Thyroid gland (tissue), 4 donors: ENCODE measurements around the gene TREH. TPM values are rescaled to one million over a fixed set of nuclear protein-coding genes. Genes with fewer than 3 reads are reported as not detected.

ENCODE experiments used
- DNase-seq, 2 donors: peaks; one replicate each; pipeline ENCODE4 v3.0.0-alpha.2; 2019
- H3K27ac ChIP-seq, 3 donors: fragments of 200-600 bp; sonication (generic); 1 replicate in 2 of 3; 2 replicates in 1 of 3; pipeline ENCODE4 v1.5.1; 2016 to 2019; ENCODE audit warnings: mild to moderate bottlenecking in 1 of 3, moderate library complexity in 1 of 3
- H3K27me3 ChIP-seq: fragments of 200-600 bp; sonication (generic); one replicate; pipeline ENCODE4 v1.5.1; 2019
- H3K36me3 ChIP-seq, 2 donors: fragments of 200-600 bp; sonication (generic); one replicate each; pipeline ENCODE4 v1.5.1; 2016 to 2019
- H3K4me1 ChIP-seq, 2 donors: fragments of 200-600 bp; sonication (generic); one replicate each; pipeline ENCODE4 v1.5.1; 2017 to 2019
- H3K4me3 ChIP-seq, 3 donors: fragments of 200-600 bp; sonication (generic); replicated peaks in 1 of 3; 1 replicate in 2 of 3; 2 replicates in 1 of 3; pipeline ENCODE4 v1.5.1; 2016; ENCODE audit warnings: mild to moderate bottlenecking in 1 of 3
- H3K9me3 ChIP-seq: fragments of 200-600 bp; sonication (generic); one replicate; pipeline ENCODE4 v1.5.1; 2017
- POLR2A ChIP-seq, 2 donors: fragments of 450-650 bp; IDR thresholded peaks; one replicate each; pipeline ENCODE4 v1.6.1; 2017; ENCODE audit warnings: antibody characterized with exemption in 2 of 2, mild to moderate bottlenecking in 2 of 2, moderate library complexity in 1 of 2
- WGBS, 2 donors: methylation state at CpG; one replicate each; pipeline ENCODE4 v1.1.5; 2017; 5-methylcytosine and 5-hydroxymethylcytosine counted together
- intact Hi-C: fragments of 100-400 bp; cut with DNase I; formaldehyde crosslinking; loops from one replicate; pipeline ENCODE4 v1.15.1; 2023
- total RNA-seq, 4 donors: library from RNA; depleted of rRNA; stranded (reverse); fragments of >200 nt; gene quantifications; one replicate each; pipeline ENCODE4 v1.2.3, GENCODE V29; 2016
- TF ChIP-seq, protein P1 (sequence below), 6 experiments: fragments of 200-600 bp in 3 of 6; fragments of 450-650 bp in 3 of 6; sonication (generic) in 3 of 6; IDR thresholded peaks; one replicate each; pipeline ENCODE4 v1.5.1; 2016 to 2019; ENCODE audit warnings: antibody characterized with exemption in 6 of 6, mild to moderate bottlenecking in 2 of 6, inconsistent platforms in 1 of 6, moderate library complexity in 1 of 6

The TREH gene
- total RNA-seq, 4 donors from 2014 or later: not detected

DNA sequence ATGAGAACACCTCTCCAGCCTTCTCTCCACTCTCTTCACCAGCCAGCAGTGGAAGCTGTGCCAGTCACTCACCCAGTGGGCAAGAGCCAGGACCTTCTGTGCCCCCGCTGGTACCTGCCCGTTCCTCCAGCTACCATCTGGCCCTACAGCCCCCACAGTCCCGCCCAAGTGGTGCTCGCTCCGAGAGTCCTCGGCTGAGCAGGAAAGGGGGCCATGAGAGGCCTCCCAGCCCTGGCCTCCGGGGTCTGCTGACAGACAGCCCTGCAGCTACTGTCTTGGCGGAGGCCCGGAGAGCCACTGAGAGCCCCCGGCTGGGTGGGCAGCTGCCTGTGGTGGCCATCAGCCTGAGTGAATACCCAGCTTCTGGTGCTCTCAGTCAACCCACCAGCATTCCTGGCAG lies 51.9 kb downstream of the TREH start:
- Histone ChIP-seq H3K4me1 (peaks cover 19 to 36% of the 10 kb centered on the region in 2 donors), H3K36me3 (peaks cover 25 to 29% of the 10 kb centered on the region in 2 donors)

GRCh38 chr11:118625976-118626375 lies 53.5 kb downstream of the TREH start:
- DNase-seq: no peak
- H3K27ac ChIP-seq: no peak overlapping the region
- no peak for TF ChIP-seq POLR2A (IDR thresholded peaks at IDR 0.05)
- TF ChIP-seq, protein P1, sequence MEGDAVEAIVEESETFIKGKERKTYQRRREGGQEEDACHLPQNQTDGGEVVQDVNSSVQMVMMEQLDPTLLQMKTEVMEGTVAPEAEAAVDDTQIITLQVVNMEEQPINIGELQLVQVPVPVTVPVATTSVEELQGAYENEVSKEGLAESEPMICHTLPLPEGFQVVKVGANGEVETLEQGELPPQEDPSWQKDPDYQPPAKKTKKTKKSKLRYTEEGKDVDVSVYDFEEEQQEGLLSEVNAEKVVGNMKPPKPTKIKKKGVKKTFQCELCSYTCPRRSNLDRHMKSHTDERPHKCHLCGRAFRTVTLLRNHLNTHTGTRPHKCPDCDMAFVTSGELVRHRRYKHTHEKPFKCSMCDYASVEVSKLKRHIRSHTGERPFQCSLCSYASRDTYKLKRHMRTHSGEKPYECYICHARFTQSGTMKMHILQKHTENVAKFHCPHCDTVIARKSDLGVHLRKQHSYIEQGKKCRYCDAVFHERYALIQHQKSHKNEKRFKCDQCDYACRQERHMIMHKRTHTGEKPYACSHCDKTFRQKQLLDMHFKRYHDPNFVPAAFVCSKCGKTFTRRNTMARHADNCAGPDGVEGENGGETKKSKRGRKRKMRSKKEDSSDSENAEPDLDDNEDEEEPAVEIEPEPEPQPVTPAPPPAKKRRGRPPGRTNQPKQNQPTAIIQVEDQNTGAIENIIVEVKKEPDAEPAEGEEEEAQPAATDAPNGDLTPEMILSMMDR (IDR thresholded peaks at IDR 0.05): no peak
- peaks cover 31 to 50% of the 10 kb centered on the region in 2 donors for H3K4me1 ChIP-seq
- no peak overlapping the region for H3K4me3 ChIP-seq
- WGBS, 2 donors: 89 to 94% methylated on average over 2 of the region's 2 CpGs
- H3K36me3 ChIP-seq: peaks cover 12 to 21% of the 10 kb centered on the region in 2 donors
- H3K27me3 ChIP-seq: no peaks in the 10 kb centered on the region
- intact Hi-C loops: no loop called here
- H3K9me3 ChIP-seq: no peaks in the 10 kb centered on the region

More for the DNA sequence above, 51.9 kb downstream of the TREH start:
- H3K9me3 ChIP-seq: no peaks in the 10 kb centered on the region
- intact Hi-C loops: no loop called here
- H3K4me3 ChIP-seq: no peak overlapping the region
- TF ChIP-seq, protein P1 (IDR thresholded peaks at IDR 0.05): no peak
- no peak for TF ChIP-seq POLR2A (IDR thresholded peaks at IDR 0.05)
- 94 to 100% methylated on average over 1 to 6 of the region's 10 CpGs for WGBS, 2 donors
- no peak for DNase-seq
- H3K27me3 ChIP-seq: no peaks in the 10 kb centered on the region
- no peak overlapping the region for H3K27ac ChIP-seq

DNA sequence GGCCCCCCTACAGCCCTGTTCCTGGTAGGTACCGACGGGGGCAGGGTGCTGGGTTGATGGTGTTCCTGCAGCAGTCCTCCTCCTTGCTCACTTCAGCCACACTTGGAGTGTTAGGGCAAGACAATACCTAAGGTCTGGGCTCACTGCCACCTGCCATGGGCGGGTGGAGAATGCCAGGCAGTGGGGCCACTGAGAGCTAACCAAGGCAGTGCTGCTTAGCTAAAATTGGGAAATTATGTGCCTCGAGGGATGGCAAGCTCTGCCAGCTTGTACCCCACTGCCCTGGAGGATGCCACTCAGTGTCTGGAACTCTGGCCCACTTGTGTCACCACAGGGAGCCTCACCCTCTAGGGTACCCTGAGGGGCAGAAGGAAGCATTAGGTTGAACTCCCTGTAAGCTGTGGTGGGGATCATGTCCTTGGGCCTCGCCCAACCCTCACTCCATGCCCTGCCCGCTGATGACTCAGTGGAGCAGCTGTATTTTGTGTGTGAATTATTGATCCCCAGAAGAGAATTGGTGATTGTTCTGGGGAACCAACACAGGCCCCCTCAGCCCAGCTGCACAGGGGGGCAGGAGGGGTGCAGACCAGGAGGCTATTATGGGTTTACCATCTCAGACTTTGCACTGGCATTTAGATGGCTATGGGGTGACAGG lies 54.3 kb downstream of the TREH start:
- Histone ChIP-seq H3K4me1 (peaks cover 38 to 58% of the 10 kb centered on the region in 2 donors), H3K9me3 (no peaks in the 10 kb centered on the region), H3K27ac (peak overlapping the region; percentile 27 to 94 (median 36)), H3K36me3 (peaks cover 12 to 21% of the 10 kb centered on the region in 2 donors), H3K4me3 (no peak overlapping the region), H3K27me3 (no peaks in the 10 kb centered on the region)
- TF ChIP-seq, protein P1 (IDR thresholded peaks at IDR 0.05): no peak
- TF ChIP-seq POLR2A (IDR thresholded peaks at IDR 0.05): no peak
- intact Hi-C loops: no loop called here
- WGBS, 2 donors: 44 to 81% methylated on average over 4 of the region's 6 CpGs
- DNase-seq: peak; percentile 88 to 90

DNA sequence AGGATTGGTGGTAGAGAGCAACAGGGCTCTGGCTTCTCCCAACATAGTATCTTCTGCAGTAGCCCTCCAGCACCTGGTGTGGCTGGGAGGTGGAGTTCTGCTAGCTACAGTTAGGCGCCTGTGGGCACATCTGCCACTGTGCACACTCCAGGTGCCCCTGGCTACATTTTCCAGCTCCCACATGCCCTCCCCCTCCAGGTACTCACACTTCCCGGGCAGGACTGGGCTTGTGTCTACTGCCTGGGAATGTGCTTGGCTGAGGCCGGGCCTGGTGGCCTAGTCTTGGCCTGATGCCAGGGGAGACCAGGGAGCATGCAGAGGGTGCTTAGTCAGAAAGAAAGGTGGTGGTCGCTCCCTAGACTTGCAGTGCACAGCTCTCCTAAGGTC lies 56.2 kb downstream of the TREH start:
- peak; percentile 75 to 85 for DNase-seq
- peaks cover 12 to 16% of the 10 kb centered on the region in 2 donors for H3K36me3 ChIP-seq
- 40 to 41% methylated on average over 3 to 4 of the region's 4 CpGs for WGBS, 2 donors
- no peak for TF ChIP-seq POLR2A (IDR thresholded peaks at IDR 0.05)
- TF ChIP-seq, protein P1 (IDR thresholded peaks at IDR 0.05): no peak
- H3K4me3 ChIP-seq: no peak overlapping the region
- intact Hi-C loops: no loop called here
- H3K27ac ChIP-seq: peak overlapping the region; percentile 75 to 94 (median 93)
- peaks cover 38 to 74% of the 10 kb centered on the region in 2 donors for H3K4me1 ChIP-seq
- H3K9me3 ChIP-seq: no peaks in the 10 kb centered on the region
- no peaks in the 10 kb centered on the region for H3K27me3 ChIP-seq
